ENCODE measurements around the gene SIRPA. TPM values are rescaled to one million over a fixed set of nuclear protein-coding genes. Genes with fewer than 3 reads are reported as not detected.

SIRPA gene
- total and polyA plus RNA-seq, 2 of the 8 experiments (the other 6 are each of a cell fraction or from before 2014, with no cell fraction given), result 3.9 to 4.3 TPM

- peak overlapping the region; percentile 9 to 23; a peak in 2 of 4 replicates for H3K4me2 ChIP-seq (ENCODE audit: insufficient read depth in 1 of 2, low read depth in 2 of 2, low read length in 2 of 2)
- no peak overlapping the region for H3K4me3 ChIP-seq (ENCODE audit: extremely low read depth in 1 of 4, insufficient read depth in 2 of 4, low read depth in 3 of 4, low read length in 4 of 4)
- H3K4ac ChIP-seq (replicated peaks; ENCODE audit: insufficient read length, low read depth, low read length), result no peak overlapping the region
- H2BK15ac ChIP-seq (ENCODE audit: low read length), result no peak overlapping the region
- H3K79me2 ChIP-seq (ENCODE audit: control insufficient read depth in 1 of 2, insufficient read depth in 2 of 2, low read length in 2 of 2), result no peaks in the 10 kb centered on the region
- H4K5ac ChIP-seq (ENCODE audit: insufficient read length, low read depth, low read length), result no peak overlapping the region
- H3K56ac ChIP-seq (replicated peaks; ENCODE audit: insufficient read length, low read depth, low read length), result no peak overlapping the region
- H3K79me1 ChIP-seq (ENCODE audit: low read depth, low read length), result no peaks in the 10 kb centered on the region
- peaks cover 4 to 22% (median 16%) of the 10 kb centered on the region in 4 experiments; a peak in 6 of 7 replicates for H3K4me1 ChIP-seq (replicated peaks in 1 of 4; ENCODE audit: control insufficient read depth in 3 of 4, insufficient read depth in 4 of 4, low read length in 3 of 4)
- FAIRE-seq (peak; percentile 36), DNase-seq (ENCODE audit: low read depth in 1 of 2, low spot score in 2 of 2) (no peak)
- no peak overlapping the region for H2BK120ac ChIP-seq (replicated peaks; ENCODE audit: low read depth, low read length)
- H4K20me1 ChIP-seq (replicated peaks in 1 of 2; ENCODE audit: control insufficient read depth in 1 of 2, insufficient read depth in 2 of 2, low read length in 2 of 2), result no peaks in the 10 kb centered on the region
- H2BK12ac ChIP-seq (ENCODE audit: low read depth, low read length), result no peak overlapping the region
- H3K14ac ChIP-seq (ENCODE audit: insufficient read length), result no peak overlapping the region
- ChIA-PET CTCF (ENCODE audit: partially characterized antibody) (interaction anchor here (9.9 kb wide), 1 partner anchor 14 kb away, joined by 51 read pairs; no protein-coding TSS in a partner anchor), POLR2A (ENCODE audit: partially characterized antibody) (no interaction called here)
- no peak overlapping the region for H3K23ac ChIP-seq (ENCODE audit: insufficient read length)
- peaks cover 0 to 16% (median 12%) of the 10 kb centered on the region in 4 experiments; a peak in 6 of 7 replicates for H3K27me3 ChIP-seq (replicated peaks in 1 of 4; ENCODE audit: control insufficient read depth in 3 of 4, extremely low read depth in 1 of 4, insufficient read depth in 3 of 4, low read length in 3 of 4)
- H3K23me2 ChIP-seq (ENCODE audit: low read depth, low read length), result peaks cover 4% of the 10 kb centered on the region; the same call in 1 of the 2 replicates
- H2BK5ac ChIP-seq (ENCODE audit: low read depth, low read length), result no peak overlapping the region
- no peak overlapping the region for H4K8ac ChIP-seq (ENCODE audit: extremely low read depth, insufficient read depth, low read length)
- H2AK5ac ChIP-seq (ENCODE audit: low read depth, low read length), result no peak overlapping the region
- no peaks in the 10 kb centered on the region for H3K36me3 ChIP-seq (ENCODE audit: control insufficient read depth in 2 of 4, insufficient read depth in 4 of 4, low read length in 3 of 4)
- H3K9ac ChIP-seq (replicated peaks in 1 of 4; ENCODE audit: extremely low read depth in 1 of 4, low read depth in 3 of 4, low read length in 3 of 4), result no peak overlapping the region
- H2AFZ ChIP-seq (ENCODE audit: low read length), result no peak overlapping the region
- TF ChIP-seq ATF3 (IDR thresholded peaks at IDR 0.05; ENCODE audit: insufficient read depth, low read depth, low read length) (no peak), SIRT6 (IDR thresholded peaks at IDR 0.05; ENCODE audit: low read length) (no peak), JUN (IDR thresholded peaks at IDR 0.05; ENCODE audit: low read depth, low read length) (no peak), TEAD4 (IDR thresholded peaks at IDR 0.05; ENCODE audit: low read depth, low read length) (peak; percentile 41; the same call in 1 of the 2 replicates), POLR2A (IDR thresholded peaks at IDR 0.05; ENCODE audit: control extremely low read depth in 1 of 2, low read depth in 2 of 2, low read length in 2 of 2) (no peak)
- H4K91ac ChIP-seq (replicated peaks; ENCODE audit: insufficient read length, low read length), result no peak overlapping the region
- WGBS, 2 experiments (ENCODE audit: extremely low coverage in 1 of 2, insufficient coverage in 1 of 2, insufficient read length in 1 of 2, insufficient replicate concordance in 2 of 2, low coverage in 1 of 2, low lambda C conversion rate in 2 of 2, missing lambda C conversion rate in 1 of 2), result 51% methylated on average over 7 of the region's 7 CpGs; no CpG with 5 or more reads in 1 of the 2 experiments
- H3K9me3 ChIP-seq (ENCODE audit: insufficient read depth in 2 of 2, low read depth in 1 of 2, low read length in 1 of 2), result no peaks in the 10 kb centered on the region
- H3K27ac ChIP-seq (ENCODE audit: low read depth, low read length), result no peak overlapping the region
- H2BK20ac ChIP-seq (ENCODE audit: low read length), result no peak overlapping the region
- H3K18ac ChIP-seq (ENCODE audit: extremely low read depth, low read length), result no peak overlapping the region; the same call in 1 of the 2 replicates
Measured at GRCh38 chr20:1950836-1951235, 55.6 kb downstream of the SIRPA start.
